ENCODE results near the gene B4GAT1.
"Not testable (repeated sequence)": the region's sequence is repeated elsewhere in the genome, so short reads cannot be mapped to it uniquely, and the experiment has no call there.

The B4GAT1 gene

DNA sequence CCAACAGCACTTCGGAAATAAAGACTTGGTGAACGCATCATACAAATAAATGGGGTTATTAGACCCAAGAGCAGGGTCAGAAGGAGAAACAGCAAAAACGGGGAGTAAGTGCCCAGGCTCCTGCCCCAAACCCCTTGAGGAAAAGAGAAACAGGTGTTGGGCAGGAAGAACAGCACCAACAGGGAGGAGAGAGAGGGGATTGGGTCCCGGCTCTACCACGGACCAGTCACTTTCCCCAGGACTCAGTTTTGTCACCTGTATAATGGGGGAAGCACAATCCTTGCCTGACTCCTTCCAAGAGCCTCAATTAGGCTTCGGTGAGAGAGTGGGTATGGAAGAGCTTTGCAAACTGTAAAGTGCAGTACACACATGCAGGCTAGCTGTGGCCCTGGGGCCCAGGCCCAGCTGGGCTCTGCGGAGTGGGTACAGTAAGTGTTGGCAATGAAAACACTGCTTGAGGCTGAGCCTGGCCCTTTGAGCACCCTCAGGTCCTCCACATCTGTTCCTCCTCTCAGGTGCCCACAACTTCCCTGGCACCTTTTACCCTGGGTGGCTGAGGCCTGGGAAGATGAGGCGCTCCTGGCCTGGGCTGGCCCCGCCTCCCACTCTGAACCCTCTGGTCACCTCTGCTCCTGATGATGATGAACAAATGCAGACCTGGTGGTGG, 15.2 kb upstream of the B4GAT1 start:
- DNase-seq = no peak

DNA sequence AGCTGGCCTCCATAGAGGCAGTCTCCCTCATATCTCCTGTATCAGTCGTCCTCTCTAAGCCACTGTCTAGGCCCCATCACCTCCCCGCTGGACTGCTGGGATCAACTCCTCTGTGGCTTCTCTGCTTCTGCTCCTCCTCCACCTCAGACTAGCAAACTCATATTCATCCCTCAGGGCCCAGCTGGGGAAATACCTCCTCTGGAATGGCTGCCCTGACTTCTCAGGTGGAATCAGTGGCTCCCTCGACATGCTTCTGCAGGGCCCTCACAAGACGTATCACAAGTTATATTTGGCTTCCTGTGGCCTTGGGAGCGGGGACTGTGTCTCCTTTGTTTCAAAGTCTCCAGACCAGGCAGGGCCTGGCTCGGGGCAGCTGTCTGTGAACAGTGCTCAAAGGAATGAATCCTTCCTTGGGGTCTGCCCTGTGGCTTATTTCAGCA, 14.1 kb upstream of the B4GAT1 start:
- DNase-seq = no peak

DNA sequence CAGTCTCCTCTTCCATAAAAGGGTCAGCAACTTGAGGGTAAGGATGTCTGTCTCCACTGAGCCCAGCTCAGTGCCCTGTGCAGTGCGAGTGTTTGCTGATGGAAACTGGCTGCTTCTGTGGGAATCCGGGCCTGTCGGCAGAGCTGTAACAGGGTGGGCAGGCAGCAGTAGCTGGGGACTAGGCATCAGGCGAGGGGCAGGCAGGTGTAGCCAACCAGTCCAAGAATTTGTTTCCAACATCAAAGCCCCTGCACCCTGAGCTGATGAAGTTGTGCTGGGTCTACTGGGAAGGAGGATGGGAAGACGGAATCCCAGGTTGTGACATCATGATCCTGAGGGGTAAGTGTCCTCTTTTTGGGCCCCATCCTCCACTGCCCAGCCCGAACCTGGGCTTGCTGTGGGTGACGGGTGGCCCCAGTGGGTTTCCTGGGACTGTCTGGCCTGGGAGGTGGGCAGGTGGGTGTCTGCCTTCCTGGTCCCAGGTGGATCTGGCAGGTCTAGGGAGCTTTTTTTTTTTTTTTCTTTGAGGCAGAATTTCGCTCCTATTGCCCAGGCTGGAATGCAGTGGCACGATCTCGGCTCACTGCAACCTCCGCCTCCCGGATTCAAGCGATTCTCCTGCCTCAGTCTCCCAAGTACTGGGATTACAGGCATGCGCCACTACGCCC, 13.1 kb upstream of the B4GAT1 start:
- DNase-seq = no peak

DNA sequence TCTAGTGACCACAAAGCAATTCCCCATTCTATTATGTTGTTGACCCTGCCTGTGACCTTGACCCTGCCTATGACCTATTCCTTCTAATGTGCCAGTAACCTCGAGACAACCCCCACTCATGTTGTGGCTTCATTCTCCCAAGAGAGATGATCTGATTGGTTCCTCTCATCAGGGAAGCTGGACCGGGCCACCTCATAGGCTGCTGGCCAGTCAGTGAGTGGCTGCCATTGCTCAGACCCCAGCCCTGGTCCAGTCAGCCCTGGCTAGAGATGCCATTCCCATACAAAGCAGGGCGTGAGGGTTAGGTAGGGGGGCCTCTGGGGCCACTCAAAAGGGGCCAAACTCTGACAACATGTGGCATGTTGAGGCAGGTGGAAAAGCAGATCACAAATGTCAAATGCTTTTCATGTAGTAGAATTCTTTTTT, 12.2 kb upstream of the B4GAT1 start:
- DNase-seq = no peak

DNA sequence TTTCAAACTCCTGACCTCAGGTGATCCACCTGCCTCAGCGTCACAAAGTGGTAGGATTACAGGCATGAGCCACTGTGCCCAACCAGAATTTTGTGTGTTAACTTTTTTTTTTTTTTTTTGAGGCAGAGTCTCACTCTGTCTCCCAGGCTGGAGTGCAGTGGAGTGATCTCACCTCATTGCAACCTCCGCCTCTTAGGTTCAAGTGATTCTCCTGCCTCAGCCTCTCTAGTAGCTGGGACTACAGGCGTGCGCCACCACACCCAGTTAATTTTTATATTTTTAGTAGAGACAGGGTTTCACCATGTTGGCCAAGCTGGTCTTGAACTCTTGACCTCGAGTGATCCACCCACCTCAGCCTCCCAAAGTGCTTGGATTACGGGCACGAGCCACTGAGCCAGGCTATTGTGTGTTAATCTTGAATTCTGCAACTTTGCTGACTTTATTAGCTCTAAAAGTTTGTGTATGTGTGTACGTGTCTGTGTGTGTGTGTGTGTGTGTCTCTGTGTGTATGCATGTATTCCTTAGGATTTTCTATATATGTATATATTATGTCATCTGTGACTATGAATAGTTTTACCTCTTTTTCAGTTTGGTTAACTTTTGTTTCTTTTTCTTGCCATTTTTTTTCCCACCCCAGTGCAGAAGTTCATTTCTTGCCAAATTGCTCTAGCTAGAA, 3.3 kb upstream of the B4GAT1 start:
- DNase-seq = not testable (repeated sequence)

DNA sequence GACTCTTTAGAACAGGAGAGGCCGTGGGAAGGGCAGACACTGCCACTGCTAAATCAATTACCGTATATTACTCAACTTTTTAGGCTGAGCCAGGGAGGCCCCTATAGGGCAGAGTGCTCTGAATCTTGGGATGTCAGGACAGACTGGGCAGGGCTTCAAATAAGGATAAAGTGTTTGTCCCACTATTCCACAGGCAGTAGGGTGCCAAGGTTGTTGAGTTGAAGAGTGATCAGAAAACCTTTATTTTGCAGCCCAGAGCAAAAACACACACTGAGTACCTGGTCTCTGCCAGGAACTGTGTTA, 1.6 kb upstream of the B4GAT1 start:
- peak; percentile 16 for DNase-seq

DNA sequence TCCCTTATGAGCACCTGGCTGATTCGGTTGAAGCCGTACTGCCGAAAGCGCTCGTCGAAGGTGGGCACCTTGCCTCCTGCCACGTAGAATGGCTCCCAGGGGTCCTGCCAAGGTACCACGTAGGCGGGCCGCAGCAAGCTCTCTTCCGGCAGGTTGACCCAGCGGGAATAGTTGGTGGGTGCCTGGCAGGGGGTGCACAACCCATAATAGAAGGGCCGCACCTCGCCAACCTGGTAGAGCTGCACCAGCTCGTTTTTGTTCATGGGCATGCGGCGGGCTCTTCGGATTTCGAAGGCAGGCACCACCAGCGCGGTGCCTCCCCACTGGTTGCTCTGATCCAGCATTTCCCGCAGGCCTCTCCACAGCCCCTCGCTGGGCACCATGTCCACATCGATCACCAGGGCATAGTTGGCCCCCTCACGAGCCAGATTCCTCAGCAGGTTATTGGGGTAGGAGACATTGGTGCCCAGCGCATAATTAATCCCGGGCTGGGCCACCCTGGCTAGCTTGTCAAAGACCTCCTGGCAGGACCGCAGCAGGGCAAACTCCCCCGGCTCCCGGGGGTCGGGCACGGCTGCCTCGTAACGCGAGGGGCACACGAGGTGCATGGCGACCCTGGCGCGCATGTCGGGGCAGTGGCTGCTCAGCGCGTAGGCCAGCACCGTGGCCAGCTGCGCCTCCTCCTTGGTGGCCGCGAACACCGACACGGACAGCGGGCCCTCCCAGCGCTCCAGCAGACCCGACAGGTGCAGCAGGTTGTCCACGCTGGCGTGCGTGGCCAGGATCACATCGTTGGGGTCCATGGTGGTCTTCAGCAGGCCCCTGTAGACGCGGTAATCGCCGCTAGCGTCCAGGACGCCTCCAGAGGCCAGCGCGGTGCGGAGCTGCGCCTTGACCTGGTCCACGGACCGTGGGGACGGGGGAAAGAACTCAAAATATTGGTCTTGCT, 679 bp downstream of the B4GAT1 start:
- DNase-seq = no peak

DNA sequence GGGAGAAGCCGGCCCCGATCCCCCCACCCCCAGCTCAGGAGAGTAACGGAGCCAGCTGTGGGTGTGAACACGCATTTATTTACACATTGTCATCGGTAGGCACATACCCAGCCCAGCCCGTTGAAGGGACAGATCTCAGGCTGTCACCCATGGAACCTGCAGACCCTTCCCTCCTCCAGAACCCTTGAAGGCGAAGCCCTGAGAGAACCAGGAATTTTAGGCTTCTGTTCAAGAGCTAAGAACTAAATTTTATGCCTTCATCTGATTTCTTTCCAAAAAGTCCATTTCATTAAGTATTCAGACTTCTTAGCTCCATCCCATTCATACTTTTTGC, 2.1 kb downstream of the B4GAT1 start:
- DNase-seq = no peak

DNA sequence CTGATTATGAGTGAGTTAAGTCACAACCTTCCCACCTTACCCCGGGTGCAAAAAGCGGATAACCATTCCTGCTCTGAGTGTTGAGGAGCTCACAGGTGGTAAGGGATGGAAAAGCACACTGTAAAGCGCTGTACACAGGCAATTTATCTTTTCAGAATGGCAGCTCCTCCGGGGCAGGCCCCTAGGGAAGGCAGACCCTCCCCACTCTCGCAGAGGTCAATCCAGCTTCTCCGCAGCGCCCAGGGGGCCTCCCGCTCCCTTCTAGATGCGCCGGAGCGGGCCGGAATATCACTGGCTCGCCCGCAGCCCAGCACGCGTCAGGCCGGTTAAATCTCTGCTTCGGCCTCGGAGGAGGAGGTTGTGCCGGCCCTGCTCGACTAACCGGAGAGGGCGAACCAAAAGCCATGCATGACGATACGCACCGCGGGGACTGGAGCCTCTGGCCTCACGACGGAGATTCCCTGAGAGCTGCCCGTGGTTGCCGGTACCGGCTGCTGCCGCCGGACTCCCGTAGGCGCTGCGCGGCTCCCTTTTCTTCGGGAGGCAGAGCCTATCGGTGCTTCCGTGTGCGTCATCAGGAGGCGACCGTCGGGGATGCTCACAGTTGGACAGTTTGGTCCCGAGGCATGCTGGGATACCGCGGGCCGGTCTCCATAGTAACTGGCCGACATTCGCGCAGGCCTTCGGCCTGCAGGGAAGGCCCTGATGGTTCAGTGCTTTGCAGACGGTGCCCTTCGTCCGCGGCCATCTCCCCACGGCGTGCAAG, 2.7 kb downstream of the B4GAT1 start, which contains the start of gene BRMS1:
Gene BRMS1, minus strand, starts transcription at position 555 of the 766 bp plus-strand sequence. CDS start 2,870 bp downstream, outside the sequence.
- DNase-seq = peak; percentile 98

DNA sequence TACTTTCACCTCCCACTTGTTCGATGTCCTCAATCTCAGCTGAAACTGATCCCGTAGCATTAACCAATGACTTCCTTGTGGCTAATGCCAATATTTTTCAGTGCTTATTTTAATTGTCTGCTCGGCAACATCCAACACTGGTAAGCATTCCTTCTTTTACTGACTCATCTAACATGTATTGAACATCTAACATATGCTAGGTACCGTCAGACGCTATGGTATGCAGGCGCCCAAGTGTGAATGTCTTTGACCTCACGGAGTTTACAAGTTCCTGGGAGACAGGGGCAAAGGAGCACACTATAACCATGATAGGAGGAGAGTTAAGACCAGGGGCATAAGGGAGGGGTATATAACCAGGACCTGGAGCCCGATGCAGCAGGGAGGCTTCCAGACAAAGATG, 4.3 kb downstream of the B4GAT1 start:
- no peak for DNase-seq

DNA sequence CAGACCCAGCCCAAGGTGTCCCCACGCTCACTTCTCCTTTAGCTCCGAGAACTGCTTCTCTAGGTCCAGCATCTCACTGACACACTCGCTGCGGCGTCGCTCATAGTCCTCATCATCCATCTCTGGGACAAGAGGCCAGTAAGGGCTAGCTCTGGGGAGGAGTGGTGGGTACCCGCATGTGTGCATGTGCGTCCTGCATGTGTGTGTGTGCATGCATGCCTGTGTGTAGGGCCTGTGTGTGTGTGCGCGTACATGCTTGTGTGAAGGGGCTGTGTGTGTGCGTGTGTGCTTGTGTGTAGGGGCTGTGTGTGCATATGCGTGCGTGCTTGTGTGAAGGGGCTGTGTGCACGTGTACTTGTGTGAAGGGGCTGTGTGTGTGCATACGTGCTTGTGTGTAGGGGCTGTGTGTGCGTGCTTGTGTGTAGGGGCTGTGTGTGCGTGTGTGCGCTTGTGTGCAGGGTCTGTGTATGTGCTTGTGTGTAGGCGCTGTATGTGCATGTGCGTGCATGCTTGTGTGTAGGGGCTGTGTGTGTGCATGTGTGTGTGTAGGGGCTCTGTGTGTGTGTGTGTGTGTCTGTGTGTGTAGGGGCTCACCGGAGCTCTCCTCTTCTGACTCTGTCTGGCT, 5.8 kb downstream of the B4GAT1 start:
- no peak for DNase-seq

DNA sequence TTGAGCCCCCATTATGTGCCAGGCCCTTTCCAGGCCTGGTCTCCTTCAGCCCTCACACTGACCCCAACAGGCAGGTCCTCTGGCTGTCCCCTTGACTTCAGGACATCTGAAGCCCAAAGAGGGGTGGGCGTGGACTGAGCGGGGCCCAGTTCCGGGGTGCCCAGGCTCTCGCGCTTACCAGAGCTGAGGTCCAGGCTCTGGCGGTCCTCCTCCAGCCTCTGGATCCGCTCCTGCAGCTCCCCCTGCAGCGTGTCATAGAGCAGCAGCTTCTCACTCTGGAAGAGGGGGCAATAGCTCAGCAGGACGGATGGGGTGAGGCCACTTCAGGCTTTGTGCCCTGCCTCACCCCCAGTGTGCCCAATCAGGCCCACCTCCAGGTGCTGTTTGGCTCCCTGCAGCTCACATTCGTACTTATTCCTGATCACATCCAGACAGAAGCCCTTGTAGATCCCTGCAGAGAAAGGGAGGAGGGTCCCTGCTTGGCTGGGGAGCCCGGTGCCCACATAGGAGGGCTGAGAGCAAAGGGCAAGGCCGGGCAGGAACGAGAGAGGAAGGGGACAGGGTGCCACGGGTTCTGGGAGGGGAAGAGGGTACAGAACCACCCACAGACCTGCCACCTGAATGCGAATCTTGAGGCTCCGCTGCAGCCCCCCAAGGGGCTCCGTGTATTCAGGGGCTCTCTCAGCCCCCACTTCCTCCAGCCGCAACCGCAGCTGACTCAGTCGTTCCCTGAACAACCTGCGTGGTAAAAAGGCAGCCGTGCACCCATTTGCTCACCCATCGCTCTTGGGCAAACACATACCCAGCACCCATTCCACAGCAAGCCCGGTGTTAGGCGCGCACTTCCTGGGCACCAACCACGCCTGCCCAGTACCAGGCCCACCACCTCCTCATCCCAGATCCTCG, 6.6 kb downstream of the B4GAT1 start:
- DNase-seq = no peak

DNA sequence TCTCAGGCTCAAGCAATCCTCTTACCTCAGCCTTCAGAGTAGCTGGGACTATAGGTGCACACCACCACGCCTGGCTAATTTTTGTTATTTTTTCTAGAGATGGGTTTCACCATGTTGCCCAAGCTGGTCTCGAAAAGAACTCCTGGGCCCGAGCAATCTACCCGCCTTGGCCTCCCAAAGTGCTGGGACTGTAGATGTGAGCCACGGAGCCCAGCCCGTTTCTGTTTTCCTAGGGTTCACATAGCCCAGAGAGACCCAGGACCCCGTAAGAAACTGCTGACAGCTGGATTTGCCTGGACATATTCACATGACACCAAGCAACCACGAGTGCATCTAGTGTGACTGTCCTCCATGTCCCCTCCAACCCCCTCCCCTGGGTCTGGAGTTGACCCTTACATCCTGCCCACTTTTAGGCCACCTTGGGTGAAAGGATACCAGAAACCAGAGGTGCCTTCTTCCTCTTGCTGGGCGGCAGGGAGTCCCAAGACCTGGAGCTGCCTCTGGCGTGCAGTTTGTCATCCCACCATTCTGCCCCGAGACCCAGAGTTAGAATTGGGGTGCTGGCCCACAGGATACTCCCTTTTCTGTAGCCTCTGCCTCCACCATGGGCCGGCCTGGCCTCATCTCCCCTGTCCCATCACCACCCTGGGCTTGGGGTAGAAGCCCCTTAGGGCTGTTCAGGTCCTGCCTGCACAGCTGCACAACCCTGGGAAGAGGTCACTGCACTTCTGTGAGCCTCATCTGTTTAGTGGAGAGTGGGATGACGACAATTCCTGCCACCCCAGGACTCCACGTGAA, 7.5 kb downstream of the B4GAT1 start:
- DNase-seq = no peak

DNA sequence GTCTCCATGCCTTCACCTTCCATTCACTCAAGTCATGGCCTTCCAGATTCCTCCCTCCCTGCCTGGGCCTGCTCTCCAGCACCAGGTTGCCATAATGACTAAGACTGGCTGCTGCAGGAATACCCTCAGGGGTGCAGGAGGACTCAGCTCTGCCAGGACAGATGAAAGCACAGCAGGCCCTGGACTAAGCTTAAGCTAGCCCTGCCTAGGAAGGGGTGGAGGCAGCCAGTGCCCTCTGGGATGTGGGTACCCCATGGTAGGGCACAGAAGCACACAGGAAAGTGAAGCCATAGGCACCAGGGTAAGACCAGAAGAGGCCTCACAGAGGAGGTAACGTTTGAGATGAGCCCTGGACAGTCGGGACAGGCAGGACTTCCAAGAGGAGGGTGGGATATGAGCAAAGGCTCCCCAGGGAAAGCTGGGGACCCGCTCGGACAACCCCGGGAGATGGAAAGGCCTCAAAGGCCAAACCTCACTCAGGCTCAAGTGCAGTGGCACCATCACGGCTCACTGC, 8.2 kb downstream of the B4GAT1 start:
- no peak for DNase-seq

DNA sequence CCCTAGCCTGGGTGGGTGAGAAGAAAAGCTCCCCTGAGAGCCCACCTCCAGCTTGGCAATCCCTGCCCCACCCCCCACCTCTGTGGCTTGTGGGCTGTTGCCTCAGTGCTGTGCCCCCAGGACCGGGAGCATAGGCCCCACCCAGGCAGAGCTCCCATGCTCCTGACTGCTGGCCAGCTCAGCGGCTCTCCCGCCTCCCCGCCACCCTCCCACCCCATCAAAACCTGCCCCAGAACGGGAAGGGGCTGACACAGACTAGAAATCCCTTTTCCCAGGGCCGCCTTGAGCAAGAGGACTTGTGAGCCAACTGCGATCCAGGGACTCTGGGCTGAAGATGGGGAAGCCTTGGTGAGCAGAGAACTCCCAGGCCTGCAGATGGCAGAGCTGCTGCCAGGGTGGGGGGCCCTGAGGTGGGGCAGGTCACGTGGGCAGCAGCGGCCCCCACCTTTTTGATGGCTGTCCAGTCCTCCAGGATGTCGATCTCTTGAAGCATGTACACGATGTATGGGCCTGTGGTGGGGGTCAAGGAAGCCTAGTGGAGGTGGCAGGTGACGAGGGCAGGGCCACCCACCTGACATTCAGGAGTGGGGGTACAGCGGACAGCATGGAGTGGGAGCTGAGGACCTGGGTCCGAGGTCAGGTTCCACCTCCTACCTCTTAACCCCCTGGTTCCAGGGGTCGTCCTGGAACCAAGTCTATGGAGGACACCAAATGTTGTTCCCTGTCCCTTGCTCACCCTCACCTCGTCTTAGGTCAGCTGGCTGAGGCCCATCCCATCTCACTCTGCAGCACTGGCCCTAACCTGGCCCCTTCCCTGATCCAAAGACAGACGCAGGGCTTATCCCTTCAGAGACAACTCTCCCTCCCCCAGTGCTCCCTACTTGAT, 8.9 kb downstream of the B4GAT1 start:
- DNase-seq = no peak

DNA sequence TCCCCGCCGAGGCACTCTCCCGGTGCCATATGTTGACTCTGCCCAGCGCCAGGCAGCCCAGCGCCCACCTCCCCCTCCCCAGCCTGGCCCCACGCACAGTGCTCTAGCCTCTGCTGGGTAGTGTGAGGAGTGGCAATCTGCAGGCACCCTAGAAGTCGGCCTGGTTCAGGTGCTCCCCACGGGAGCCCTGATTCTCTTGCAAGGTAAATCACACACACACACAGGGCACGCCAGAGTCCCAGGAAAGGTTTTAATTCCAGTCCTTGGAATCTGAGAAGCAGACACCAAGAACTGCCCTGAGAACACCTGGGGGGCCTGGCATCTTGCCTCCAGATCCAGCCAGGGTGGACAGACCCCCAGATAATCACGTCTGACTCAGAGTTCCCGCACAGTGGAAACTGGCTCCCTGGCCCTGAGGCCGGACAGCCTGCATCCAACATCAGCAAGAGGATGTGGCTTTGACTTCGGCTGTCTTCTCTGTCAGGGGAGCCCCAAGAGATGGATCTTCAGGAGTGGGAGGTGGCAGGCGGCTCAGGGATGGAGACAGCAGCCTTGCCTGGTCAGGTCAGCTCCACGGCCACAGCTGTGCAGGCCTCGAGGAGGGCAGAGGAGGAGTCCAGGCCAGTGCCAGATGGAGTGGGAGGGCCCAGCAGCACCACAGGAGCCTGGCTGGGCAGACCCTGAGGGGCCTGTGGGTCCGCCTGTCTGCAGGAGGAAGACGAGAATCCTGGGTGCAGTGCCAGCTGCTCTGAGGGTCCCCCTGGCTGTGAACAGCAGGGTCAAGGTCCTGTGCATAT, 10.1 kb downstream of the B4GAT1 start:
- no peak for DNase-seq

DNA sequence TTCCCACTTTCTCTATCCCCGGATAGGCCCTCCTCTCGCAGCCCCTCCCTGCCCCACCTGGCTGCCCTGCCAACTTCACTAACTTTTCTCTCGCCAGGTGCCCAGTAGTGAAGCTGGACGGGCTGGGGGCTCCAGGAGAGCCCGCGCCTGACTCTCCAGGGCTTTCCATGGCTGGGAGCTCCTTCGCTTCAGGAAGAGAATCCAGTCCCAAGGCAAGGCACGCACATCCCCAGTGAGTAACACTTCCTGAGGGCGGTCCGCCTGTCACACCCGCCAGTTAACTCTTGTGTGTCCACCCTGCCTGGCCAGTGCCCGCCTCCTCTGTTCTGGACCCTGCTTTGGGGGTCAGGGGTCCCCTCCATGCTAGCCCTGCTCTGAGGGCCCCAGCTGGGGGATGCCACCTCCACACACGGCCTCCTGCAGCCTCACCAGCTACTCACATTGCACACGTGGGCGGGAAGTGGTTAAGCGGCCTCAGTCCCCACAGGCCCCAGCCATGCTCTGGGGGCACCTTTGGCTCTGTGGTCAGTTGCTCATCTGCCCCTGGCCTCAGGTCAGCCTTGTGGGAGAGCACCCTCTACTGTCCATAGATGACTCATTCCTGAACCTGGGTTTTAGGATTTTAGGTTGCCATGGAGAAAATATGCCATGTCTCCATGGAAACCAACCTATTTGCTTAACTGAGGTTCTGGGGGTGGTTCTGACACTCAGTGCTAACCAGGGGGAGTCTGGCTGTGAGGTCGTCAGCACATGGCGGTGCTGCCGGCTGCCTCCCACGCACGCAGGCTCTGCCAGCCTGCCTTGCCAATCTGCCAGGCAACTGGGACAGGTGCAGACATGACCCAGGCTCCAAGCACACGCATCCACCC, 11.0 kb downstream of the B4GAT1 start, which contains the start of gene RIN1:
Gene RIN1, minus strand, starts transcription at position 201 of the 869 bp plus-strand sequence. Its CDS starts 32 bp downstream, at position 169.
- peak; percentile 77 for DNase-seq
